Cerebellar nuclear complex (tissue), 1 donor: ENCODE measurements around the gene HIPK2.
"Not testable (repeated sequence)": the region's sequence is repeated elsewhere in the genome, so short reads cannot be mapped to it uniquely, and the experiment has no call there.

Experiments
- DNase-seq, 2 experiments: peaks; one replicate each; lab custom pipeline; 2025; lab: John Stamatoyannopoulos, UW

Gene HIPK2

DNA sequence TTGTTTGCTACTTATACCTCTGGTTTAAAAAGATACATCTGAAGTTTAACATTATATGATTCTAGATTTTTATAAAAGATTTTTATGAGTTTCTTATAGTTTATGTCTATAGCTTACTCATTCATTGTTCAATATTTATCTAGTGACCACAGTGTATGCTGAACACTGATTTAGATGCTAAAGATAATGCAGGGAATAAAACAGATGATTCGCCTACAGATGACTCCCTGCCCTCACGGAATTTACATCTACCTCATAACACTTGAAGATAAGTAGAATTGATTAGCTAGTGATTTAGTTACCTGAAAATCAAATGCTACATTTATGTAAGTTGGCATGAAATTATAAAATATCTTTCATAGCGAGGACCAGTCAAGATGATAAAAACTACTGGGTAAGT is 105.8 kb downstream of the HIPK2 start:
- no peak for DNase-seq

DNA sequence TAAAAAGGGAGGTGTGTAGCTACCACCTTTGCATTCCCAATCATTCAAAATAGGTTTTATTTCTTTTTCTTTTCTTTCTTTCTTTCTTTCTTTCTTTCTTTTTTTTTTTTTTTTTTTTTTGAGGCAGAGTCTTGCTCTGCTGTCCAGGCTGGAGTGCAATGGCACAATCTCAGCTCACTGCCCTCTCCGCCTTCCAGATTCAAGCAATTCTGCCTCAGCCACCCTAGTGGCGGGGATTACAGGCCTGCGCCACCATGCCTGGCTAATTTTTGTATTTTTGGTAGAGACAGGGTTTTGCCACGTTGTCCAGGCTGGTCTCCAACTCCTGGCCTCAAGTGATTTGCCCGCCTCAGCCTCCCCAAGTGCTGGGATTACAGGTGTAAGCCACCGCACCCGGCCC is 107.1 kb downstream of the HIPK2 start:
- not testable (repeated sequence) for DNase-seq

DNA sequence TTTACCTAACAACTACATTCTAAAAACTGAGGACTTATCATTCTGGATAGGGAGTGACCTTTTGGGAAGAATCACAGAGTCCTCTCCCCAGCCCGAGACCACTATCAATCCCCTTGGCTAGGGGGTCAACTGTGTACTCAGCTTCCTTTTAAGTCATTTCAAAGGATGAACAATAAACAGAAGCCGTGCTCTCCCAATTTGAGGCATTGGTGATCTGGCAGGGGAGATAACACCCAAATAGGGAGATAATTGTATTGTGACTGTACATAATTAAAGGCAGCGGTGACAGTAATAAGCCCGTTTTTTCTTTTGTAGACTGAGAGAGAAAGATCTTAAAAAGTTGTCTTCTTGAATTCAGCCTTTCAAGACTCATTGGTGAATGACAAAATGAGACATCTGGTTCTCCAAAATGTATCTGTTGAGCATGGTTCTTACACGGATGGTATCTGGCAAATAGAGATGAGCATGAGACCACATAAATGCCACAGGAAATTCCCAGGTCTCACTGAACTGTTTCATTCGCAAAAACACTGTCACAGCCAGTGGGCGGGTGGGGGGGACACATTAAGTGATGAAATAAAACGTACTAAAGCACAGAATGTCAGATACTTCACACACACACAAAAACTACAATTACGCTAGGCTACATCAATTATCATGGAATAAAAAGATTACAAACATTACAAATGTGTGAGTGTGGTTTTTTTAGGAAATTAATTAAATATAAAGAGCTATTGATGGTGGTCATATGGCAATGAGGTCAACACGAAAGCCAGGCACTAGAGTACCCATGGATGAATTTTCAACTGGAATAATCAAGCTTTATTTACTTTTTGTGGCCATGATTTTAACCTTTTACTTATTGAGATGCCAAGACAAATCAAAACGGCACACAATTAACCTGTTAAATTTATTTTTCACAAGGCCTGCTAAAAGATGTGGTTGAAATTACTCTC is 108.4 kb downstream of the HIPK2 start:
- DNase-seq: no peak

- DNase-seq: no peak
These were observed 110.4 kb downstream of the HIPK2 start for GRCh38 chr7:139667377-139667776.

- DNase-seq: no peak
These were observed 111.3 kb downstream of the HIPK2 start for GRCh38 chr7:139666501-139666900.

- DNase-seq: no peak
These were observed 113.4 kb downstream of the HIPK2 start for GRCh38 chr7:139664434-139664833.

GRCh38 chr7:139663608-139664177 is 114.1 kb downstream of the HIPK2 start:
- no peak for DNase-seq

- no peak for DNase-seq
These were observed 115.9 kb downstream of the HIPK2 start for GRCh38 chr7:139661903-139662302.

DNA sequence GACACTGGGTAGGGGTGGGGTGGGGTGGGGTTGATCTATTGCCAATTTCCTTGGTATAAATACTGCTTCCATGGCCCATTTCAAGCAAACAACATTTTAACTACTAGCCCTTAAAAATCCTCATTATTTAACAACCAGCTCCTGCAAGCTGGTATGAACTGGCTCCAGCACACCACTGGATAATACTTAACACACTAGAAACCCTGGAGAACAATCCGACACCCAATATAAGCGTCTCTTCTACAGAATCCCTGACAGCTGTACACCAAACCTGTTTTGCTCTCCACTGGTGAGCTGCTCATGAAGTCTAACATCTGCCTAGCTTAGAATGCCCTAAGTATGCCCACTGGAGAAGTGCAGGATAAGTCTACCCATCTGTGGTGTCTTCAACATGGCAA is 116.8 kb downstream of the HIPK2 start:
- DNase-seq: no peak

DNA sequence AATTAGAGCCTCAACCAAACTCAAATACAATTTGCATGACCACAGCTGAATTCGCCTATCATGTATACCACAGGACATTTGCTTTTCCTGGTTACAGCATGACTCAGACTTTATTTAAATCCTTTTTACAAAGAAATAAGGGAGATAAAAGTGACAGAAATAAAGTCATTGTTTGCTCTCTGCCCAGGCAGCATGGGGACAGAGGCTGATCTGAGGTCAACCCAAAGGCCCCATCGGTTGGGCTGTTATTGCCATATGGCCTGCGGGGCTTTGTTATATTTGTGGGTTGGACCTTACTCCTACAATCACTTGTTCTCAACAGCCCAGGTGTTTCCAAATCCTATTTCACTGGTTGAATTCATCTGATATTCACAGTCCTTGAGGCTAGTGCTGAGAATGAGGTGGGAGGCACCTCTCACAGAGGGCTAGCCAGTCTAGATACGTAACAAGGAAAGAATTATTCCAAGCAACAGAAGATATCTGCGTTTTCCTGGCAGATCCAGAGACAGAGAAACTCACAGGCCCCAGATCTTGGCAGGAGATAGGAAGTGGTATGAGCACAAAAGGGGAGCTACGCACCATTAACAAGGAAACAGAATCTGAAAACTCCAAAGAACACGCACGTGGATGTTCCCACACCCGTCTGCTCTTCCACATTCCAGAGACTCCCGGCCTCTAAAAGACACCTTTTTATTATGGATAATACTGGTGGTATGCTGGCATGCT is 117.3 kb downstream of the HIPK2 start:
- DNase-seq: no peak

GRCh38 chr7:139659922-139660316 is 117.9 kb downstream of the HIPK2 start:
- no peak for DNase-seq

DNA sequence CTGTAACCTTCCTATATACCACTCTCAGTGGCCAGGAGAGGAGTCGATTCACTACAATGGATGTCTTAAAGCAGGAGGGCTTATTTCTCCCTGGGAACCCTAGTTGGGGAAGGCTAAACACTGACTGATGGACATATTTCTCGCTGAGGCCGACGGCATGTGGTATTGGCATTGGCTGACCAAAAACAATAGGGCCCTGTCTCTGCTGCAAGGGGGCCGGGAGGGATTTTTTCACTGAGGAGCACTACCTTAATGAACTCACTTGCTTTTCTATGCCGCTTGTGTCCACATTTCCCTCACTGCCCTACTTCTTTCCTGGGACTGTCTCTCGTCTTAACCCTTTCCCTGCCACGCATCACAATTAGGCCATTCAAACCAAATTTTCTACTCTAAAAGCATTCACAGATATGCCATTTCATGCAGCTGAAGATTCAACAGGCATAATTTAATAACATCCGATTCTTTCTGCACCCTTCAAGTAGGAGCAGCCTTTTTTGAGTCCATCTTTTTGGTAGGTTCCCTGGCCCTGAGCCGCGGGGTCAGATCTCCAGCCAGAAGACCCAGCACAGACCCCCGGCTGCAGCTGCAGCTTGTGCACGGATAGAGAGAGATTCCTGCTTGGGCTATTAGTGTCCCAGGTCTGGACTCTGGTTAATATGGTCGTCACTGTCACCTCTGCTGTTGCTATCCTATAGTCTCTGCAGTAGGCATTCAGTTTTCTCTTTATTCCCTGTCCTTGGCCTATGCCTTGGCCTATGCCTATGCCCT is 118.7 kb downstream of the HIPK2 start:
- no peak for DNase-seq

DNA sequence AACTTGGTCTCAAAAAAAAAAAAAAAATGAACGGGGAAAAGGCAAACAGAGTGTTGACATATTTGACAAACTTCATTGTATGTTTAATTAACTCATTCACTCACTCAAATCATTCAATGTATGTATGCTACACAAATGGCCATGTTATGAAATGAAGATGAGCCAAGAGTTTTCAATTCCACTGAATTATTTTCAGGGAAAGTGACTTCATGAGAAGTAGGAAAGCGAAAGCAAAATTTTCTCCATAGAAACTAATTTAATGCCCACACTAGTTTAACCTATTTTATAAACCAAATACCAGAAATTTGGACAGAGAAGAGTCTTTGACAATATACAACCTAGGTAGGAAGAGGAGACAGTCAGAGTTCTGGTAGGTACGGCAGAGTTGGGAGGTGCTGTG is 119.5 kb downstream of the HIPK2 start:
- DNase-seq: no peak

GRCh38 chr7:139657725-139658124 is 120.1 kb downstream of the HIPK2 start:
- no peak for DNase-seq

DNA sequence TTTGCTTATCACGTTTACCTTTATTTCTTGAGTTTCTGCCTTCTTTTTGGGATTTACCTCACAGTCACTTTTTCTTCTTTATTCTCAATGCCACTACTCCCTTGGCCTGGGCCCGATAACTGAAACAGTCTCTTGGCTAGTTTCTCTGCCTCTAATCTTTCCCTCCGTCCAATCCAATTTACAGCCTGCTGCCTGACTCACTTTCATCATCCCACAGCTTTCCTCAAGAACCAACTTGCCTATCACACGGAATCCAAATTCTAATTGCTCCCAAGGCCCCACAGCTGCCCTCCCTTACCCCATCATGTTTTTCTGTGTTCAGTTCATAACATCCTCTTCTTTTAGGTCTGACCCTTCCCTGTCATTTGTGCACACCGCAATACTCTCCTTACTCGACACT is 121.4 kb downstream of the HIPK2 start:
- DNase-seq: no peak

- no peak for DNase-seq
These were observed 122.5 kb downstream of the HIPK2 start for GRCh38 chr7:139655305-139655704.

DNA sequence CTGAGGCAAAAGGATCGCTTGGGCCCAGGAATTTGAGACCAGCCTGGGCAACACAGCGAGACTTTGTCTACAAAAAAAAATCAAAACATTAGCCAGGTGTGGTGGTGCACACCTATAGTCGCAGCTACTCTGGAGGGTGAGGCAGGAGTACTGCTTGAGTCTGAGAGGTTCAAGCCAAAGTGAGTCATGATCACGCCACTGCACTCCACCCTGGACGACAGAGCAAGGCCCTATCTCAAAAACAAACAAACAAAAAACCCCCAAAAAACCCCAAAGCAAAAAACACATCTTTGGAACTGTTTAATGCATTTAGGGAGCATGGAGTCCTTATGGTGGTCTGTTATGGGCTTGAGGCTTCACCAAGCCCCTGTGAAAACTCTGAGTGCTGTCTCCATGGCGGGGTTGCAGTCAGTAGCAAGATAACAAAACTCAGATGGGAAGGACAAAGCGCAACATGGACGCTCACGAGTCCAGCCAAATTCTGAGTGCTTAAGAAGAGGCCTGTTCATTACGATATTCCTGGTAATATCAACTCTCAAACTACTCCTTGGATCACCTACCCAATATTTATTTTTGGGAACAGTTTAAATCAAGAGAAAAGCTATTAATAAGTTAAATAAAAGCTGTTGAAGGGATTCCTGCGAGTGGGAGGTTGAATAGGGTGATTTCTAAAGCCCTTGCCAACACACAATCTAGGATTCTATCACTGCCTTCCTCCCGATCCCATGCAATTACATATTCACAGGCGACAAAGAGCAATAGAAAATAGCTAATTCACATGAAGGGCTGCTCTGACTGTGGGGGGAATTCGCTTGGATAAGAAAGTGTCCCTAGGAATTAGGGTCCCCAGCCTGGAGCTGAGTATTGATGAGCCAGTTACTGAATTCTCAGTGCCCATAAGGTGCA is 123.3 kb downstream of the HIPK2 start:
- no peak for DNase-seq

DNA sequence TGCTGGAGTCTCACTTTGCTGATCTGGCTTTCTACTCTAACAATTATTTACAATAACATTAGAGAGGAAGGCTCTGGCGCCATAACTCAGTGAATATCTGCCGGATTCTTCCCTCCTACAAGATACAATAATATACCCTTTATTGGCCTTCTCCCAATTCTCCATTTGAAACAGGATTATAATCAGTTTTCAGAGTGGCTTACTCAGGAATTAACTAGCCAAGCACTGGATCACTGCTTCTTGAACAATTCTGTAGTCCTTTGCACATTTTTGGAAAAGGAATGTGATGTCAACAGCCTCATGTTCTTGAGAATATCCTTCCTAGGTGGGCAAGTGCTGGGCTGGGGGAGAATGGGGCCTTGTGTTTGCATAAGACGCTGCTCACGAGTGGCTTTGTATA is 125.9 kb downstream of the HIPK2 start:
- no peak for DNase-seq

DNA sequence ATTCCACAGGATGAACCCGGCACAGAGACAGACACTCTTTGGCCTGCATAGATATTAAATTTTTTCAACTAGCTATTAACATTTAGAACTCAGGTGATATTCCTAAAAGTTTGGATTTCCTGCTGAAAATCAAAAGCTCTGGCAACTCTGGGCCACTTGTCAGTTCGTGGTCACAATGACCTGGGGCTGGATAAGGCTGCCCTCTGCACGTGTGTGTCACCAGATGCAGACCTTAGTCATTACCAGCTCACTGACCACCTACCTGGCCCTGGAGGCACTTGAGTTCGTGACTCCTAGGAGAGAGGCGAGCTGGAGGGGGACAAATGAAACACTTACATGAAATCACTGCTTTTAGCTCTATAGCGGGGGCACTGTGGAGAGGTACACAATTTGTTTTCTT is 126.5 kb downstream of the HIPK2 start:
- DNase-seq: no peak

GRCh38 chr7:139650429-139651100 is 127.2 kb downstream of the HIPK2 start:
- DNase-seq: no peak
